ENCODE measurements around the gene SLC44A5.

SLC44A5 gene

DNA sequence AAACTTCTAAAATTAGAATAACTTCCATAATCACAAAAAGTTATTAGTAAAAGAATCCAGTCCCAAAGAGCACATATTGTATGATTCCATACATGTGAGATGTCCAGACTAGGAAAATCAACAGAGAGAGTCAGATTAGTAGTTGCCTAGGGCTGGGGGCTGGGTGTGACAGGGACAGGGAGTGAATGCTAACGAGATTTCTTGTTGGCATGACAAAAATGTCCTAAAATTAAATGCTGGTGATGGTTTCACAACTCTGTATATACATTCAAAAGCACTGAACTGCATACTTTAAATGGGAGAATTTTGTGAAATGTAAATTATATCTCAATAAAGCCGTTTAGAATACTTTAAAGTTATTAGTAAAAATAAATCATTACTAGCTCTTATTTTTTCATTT lies 92.2 kb downstream of the SLC44A5 start:
- no peak overlapping the region for H3K4me3 ChIP-seq (ENCODE audit: low read depth, low read length)
- DNase-seq (ENCODE audit: low read depth, low spot score): no peak
- in situ Hi-C loops (cut with HindIII; ENCODE audit: low sequenced_read_pairs): no loop called here
- TF ChIP-seq, protein P1, sequence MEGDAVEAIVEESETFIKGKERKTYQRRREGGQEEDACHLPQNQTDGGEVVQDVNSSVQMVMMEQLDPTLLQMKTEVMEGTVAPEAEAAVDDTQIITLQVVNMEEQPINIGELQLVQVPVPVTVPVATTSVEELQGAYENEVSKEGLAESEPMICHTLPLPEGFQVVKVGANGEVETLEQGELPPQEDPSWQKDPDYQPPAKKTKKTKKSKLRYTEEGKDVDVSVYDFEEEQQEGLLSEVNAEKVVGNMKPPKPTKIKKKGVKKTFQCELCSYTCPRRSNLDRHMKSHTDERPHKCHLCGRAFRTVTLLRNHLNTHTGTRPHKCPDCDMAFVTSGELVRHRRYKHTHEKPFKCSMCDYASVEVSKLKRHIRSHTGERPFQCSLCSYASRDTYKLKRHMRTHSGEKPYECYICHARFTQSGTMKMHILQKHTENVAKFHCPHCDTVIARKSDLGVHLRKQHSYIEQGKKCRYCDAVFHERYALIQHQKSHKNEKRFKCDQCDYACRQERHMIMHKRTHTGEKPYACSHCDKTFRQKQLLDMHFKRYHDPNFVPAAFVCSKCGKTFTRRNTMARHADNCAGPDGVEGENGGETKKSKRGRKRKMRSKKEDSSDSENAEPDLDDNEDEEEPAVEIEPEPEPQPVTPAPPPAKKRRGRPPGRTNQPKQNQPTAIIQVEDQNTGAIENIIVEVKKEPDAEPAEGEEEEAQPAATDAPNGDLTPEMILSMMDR (IDR thresholded peaks at IDR 0.05; ENCODE audit: low read depth, low read length): no peak

DNA sequence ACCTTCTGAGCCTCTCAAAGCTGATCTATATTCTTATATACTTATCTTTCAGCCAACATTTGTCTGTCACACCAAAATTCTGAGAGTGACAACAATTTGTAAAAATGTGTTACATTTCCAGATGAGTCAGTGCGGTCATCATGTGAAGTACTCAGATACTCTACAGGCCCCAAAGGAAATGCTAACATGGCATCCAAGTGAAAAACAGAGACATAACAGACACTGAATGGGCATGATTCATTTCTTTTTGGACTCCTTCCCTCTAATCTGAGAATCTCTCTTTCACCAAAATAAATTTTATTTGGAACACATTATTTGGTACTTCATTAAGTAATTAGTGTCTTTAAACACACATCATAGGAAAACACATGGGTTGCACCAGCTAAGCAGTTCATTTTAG lies 96.6 kb downstream of the SLC44A5 start:
- no peak overlapping the region for H3K4me3 ChIP-seq (ENCODE audit: low read depth, low read length)
- TF ChIP-seq, protein P1 (IDR thresholded peaks at IDR 0.05; ENCODE audit: low read depth, low read length): no peak
- in situ Hi-C loops (cut with HindIII; ENCODE audit: low sequenced_read_pairs): no loop called here
- no peak for DNase-seq (ENCODE audit: low read depth, low spot score)

DNA sequence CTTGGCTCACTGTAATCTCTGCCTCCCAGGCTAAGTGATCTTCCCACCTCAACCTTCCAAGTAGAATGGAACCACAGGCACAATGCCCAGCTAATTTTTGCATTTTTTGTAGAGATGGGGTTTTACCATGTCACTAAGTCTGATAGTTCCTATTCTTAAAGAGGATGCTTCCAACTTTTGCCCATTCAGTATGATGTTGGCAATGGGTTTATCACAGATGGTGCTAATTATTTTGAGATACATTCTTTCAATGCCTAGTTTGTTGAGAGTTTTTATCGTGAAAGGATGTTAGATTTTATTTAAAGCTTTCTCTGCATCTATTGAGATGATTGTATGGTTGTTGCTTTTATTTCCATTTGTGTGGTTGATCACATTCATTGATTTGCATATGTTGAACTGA lies 103.9 kb downstream of the SLC44A5 start:
- in situ Hi-C loops (cut with HindIII; ENCODE audit: low sequenced_read_pairs): no loop called here
- no peak for DNase-seq (ENCODE audit: low read depth, low spot score)
- H3K4me3 ChIP-seq (ENCODE audit: low read depth, low read length): no peak overlapping the region
- TF ChIP-seq, protein P1 (IDR thresholded peaks at IDR 0.05; ENCODE audit: low read depth, low read length): no peak

DNA sequence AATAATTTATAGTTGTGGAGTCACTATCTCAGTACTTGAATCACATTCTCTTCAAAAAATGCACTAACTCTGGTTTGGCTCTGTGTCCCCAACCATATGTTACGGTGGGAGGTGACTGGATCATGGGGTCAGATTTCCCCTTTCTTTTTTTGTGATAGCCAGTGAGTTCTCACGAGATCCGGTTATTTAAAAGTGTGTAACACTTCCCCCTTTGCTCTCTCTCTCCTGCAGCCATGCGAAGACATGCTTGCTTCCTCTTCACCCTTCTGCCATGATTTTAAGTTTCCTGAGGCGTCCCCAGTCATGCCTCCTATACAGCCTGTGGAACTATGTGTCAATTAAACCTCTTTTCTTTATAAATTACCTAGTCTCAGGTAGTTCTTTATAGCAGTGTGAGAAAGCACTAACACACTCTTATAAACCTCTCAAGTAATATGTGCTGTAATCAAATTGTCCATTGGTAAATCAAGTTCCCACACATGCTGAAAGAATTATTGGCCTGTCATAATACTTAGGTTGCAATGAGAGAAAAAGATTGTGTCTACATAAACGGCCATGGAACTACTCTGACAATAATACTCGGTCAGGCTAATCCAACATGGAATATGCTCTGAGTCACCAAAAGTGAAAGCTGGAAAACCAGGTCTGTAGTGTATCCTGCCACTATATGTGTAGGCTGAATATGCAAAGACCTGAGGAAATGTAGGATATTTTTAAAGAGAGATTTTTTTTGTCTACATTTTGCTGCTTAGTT lies 107.5 kb downstream of the SLC44A5 start:
- peak; percentile 22 for DNase-seq (ENCODE audit: low read depth, low spot score)
- no peak overlapping the region for H3K4me3 ChIP-seq (ENCODE audit: low read depth, low read length)
- TF ChIP-seq, protein P1 (IDR thresholded peaks at IDR 0.05; ENCODE audit: low read depth, low read length): no peak
- in situ Hi-C loops (cut with HindIII; ENCODE audit: low sequenced_read_pairs): no loop called here

DNA sequence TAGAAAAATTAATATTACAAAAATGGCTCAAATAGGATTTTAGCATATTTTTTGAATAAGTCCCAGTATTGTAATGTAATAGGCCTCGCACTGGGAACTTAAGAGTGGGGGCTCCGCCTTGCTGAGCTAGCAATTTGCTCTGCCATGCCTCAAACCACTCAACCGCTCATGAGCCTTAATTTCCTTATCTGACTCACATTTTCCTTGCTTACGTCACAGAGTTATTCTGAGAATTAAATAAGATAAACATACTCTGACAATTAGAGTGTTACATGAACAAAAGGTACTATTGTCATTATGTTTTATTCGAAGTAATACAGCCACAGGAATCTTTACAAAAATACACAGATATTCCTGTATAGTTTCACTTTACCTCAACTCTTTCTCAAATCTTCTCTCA lies 108.1 kb downstream of the SLC44A5 start:
- no peak overlapping the region for H3K4me3 ChIP-seq (ENCODE audit: low read depth, low read length)
- TF ChIP-seq, protein P1 (IDR thresholded peaks at IDR 0.05; ENCODE audit: low read depth, low read length): no peak
- in situ Hi-C loops (cut with HindIII; ENCODE audit: low sequenced_read_pairs): no loop called here
- DNase-seq (ENCODE audit: low read depth, low spot score): peak; percentile 78

DNA sequence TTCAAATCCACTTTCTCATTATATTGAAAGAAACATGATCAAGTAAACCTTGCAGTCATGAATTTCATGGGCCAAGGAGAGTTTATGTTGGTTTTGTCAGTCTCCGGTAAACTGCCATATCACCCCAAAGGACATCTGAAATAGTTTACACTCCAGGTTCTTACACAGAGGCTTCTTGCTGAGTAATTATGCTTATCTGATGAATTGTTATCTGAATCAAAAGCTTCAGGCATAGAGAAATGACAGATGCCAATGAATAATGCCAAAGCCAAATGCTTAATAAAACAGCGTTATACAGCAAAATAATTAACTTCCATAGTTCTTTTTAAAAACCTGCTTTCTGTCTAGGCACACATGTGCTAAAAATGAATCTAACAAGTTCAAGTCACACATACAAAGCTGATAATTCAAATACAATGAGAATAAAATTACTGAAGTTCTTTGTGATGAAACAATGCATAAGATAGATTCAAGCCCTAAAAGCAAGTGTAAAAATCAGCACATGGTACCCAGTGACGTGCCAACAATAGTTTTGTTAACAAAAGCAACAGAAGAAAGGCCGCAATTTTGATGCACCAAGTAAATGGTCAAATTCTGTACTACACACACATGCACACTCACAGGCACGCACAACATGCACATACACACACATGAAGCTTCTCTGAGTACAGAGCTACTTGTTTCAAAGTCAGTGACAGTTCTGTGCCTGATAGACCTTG lies 109.2 kb downstream of the SLC44A5 start:
- no peak overlapping the region for H3K4me3 ChIP-seq (ENCODE audit: low read depth, low read length)
- in situ Hi-C loops (cut with HindIII; ENCODE audit: low sequenced_read_pairs): no loop called here
- DNase-seq (ENCODE audit: low read depth, low spot score): no peak
- TF ChIP-seq, protein P1 (IDR thresholded peaks at IDR 0.05; ENCODE audit: low read depth, low read length): no peak

Measured in astrocyte of the spinal cord (primary cell).